ENCODE data around the gene EIF5AL1. TPM values are rescaled to one million over a fixed set of nuclear protein-coding genes. Genes with fewer than 3 reads are reported as not detected.
"Not testable (repeated sequence)": the region's sequence is repeated elsewhere in the genome, so short reads cannot be mapped to it uniquely, and the experiment has no call there.

Gene EIF5AL1
- total RNA-seq, 1 donor from 2014 or later, result 0.59 TPM

DNA sequence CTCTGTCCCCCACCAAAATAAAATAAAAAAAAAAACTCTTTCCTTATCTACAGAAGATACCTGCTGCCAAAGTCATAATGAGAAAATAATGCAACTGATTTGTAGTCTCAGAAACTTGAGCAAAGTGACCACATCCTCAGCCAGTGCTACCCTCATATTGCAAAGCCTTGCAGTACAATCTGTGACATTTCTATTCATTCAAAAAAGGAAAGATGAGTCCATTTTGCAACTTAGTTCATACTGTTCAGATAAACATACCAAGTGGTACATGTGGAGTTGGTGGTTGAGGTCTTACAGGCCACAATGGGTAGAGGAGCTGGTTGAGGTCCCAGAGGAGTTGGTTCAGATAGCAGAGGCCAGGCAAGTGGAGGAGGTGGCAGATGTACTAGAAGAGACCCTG lies 6.5 kb upstream of the EIF5AL1 start:
- TF ChIP-seq, protein P1, sequence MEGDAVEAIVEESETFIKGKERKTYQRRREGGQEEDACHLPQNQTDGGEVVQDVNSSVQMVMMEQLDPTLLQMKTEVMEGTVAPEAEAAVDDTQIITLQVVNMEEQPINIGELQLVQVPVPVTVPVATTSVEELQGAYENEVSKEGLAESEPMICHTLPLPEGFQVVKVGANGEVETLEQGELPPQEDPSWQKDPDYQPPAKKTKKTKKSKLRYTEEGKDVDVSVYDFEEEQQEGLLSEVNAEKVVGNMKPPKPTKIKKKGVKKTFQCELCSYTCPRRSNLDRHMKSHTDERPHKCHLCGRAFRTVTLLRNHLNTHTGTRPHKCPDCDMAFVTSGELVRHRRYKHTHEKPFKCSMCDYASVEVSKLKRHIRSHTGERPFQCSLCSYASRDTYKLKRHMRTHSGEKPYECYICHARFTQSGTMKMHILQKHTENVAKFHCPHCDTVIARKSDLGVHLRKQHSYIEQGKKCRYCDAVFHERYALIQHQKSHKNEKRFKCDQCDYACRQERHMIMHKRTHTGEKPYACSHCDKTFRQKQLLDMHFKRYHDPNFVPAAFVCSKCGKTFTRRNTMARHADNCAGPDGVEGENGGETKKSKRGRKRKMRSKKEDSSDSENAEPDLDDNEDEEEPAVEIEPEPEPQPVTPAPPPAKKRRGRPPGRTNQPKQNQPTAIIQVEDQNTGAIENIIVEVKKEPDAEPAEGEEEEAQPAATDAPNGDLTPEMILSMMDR (IDR thresholded peaks at IDR 0.05; ENCODE audit: unreplicated experiment), result no peak
- H3K27me3 Mint-ChIP-seq (ENCODE audit: unreplicated experiment), result peaks cover 9% of the 10 kb centered on the region
- peaks cover 9% of the 10 kb centered on the region for H3K36me3 Mint-ChIP-seq (ENCODE audit: low read depth, unreplicated experiment)
- H3K27ac Mint-ChIP-seq (ENCODE audit: unreplicated experiment), result no peak overlapping the region
- no peak for DNase-seq (ENCODE audit: low spot score)
- H3K4me3 Mint-ChIP-seq (ENCODE audit: unreplicated experiment), result no peak overlapping the region
- H3K9me3 Mint-ChIP-seq (ENCODE audit: unreplicated experiment), result no peaks in the 10 kb centered on the region
- no peaks in the 10 kb centered on the region for H3K4me1 Mint-ChIP-seq (ENCODE audit: unreplicated experiment)

DNA sequence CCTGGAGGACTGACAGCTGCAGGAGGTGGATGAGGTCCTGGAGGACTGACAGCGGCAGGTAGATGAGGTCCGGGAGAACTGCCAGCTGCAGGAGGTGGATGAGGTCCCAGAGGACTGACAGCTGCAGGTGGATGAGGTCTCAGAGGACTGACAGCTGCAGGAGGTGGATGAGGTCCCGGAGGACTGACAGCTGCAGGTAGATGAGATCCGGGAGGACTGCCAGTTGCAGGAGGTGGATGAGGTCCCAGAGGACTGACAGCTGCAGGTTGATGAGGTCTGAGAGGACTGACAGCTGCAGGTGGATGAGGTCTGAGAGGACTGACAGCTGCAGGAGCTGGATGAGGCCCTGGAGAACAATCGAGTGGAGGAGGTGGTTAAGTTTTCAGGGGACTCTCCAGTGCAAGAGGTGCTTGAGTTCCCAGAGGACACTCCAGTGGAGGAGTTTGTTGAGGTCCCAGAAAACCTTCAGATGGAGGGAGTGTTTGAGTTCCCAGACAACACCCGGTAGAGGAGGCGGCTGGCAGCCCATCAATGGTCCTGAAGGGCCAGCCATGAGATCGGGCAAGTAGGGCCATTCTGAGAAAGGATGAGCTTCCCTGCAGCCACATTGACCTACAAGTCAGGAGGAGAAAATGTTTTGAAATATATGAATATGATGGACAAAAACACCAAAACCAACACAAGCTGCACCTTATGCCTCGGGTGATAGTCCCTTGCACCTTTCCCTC lies 4.7 kb upstream of the EIF5AL1 start:
- TF ChIP-seq, protein P1 (IDR thresholded peaks at IDR 0.05; ENCODE audit: unreplicated experiment), result no peak
- peaks cover 9% of the 10 kb centered on the region for H3K36me3 Mint-ChIP-seq (ENCODE audit: low read depth, unreplicated experiment)
- no peak overlapping the region for H3K4me3 Mint-ChIP-seq (ENCODE audit: unreplicated experiment)
- no peaks in the 10 kb centered on the region for H3K4me1 Mint-ChIP-seq (ENCODE audit: unreplicated experiment)
- H3K9me3 Mint-ChIP-seq (ENCODE audit: unreplicated experiment), result no peaks in the 10 kb centered on the region
- H3K27ac Mint-ChIP-seq (ENCODE audit: unreplicated experiment), result no peak overlapping the region
- peaks cover 7% of the 10 kb centered on the region for H3K27me3 Mint-ChIP-seq (ENCODE audit: unreplicated experiment)
- DNase-seq (ENCODE audit: low spot score), result no peak

DNA sequence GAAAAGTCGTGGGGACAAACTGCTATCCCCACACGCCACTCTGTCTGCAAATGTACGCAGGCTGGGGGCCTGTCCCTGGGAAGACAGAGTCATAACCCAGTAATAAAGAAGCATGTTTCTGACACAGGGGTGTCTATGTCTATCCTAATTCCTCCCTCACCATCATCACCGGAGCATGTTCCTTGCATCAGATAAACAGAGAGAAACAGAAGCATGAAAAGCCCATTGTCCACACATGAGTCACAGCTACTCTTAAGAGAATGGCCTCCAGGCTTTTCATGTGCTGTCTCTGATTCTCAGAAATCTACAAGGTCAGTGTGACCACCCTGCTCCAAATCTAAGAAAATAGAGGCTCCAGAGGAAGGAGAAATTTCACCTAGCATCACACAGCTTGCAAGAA lies 4.1 kb upstream of the EIF5AL1 start:
- H3K36me3 Mint-ChIP-seq (ENCODE audit: low read depth, unreplicated experiment); H3K4me1 Mint-ChIP-seq (ENCODE audit: unreplicated experiment); H3K9me3 Mint-ChIP-seq (ENCODE audit: unreplicated experiment); DNase-seq (ENCODE audit: low spot score); H3K27ac Mint-ChIP-seq (ENCODE audit: unreplicated experiment); H3K27me3 Mint-ChIP-seq (ENCODE audit: unreplicated experiment); H3K4me3 Mint-ChIP-seq (ENCODE audit: unreplicated experiment): not testable (repeated sequence)

DNA sequence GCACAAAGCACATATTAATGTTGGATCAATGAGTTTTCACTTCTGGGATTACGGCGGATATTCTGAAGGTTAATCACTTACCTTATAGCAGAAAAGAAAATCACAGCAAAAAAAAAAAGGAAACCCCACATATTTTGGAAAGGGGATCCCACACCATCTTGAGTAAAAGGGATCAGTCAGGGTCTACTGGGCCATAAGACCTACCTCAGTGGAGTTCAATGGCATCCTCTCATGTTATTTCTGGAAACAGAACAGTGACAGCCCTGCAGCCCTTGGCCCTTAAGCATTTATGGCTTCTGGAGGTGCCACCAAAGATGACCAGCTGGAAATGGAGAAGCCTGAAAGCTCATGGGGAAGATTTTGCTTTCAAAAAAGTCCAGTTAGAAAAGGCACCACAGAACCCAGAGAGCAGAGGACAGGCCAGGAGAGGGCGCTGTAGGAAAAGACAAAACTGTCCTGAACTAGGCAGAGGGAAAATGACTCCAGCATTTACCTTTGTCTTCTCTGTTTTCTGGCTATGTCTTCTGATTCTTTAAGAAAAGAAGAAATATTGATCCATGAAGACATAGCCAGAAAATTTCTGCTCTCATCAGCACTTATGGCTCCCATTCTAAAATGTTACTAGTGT lies 2.9 kb upstream of the EIF5AL1 start:
- H3K36me3 Mint-ChIP-seq (ENCODE audit: low read depth, unreplicated experiment); H3K4me1 Mint-ChIP-seq (ENCODE audit: unreplicated experiment); H3K27me3 Mint-ChIP-seq (ENCODE audit: unreplicated experiment); H3K4me3 Mint-ChIP-seq (ENCODE audit: unreplicated experiment); DNase-seq (ENCODE audit: low spot score); H3K9me3 Mint-ChIP-seq (ENCODE audit: unreplicated experiment); H3K27ac Mint-ChIP-seq (ENCODE audit: unreplicated experiment): not testable (repeated sequence)

DNA sequence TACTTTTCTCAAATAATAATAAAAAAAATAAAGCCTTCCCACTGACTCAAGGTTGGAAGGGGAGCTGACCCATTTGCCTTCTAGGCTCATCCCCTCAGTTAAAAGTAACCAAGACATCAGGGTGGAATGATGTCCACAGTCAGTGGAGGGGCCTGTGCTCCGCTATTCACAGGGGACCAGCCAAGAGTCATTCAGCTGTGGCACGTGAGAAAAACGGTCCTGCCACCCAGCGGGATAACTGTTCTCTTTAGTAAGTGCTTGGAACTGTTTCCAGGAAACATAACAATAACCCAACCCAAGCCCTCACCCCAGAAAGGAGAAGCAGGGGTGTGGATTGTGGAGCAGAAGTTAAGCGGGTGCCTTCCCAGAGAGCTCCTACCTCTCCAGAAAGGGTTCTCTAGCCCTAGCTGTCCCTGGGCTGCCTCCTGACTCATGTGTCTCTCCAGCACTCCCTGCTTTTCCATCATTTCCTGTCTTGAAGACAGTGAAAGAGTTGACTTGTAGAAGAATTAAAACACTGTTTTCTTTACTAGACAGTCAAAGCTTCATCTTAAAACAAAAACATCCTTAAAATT lies 2.3 kb upstream of the EIF5AL1 start:
- H3K36me3 Mint-ChIP-seq (ENCODE audit: low read depth, unreplicated experiment); H3K27ac Mint-ChIP-seq (ENCODE audit: unreplicated experiment); H3K4me3 Mint-ChIP-seq (ENCODE audit: unreplicated experiment); H3K27me3 Mint-ChIP-seq (ENCODE audit: unreplicated experiment); H3K4me1 Mint-ChIP-seq (ENCODE audit: unreplicated experiment); DNase-seq (ENCODE audit: low spot score); H3K9me3 Mint-ChIP-seq (ENCODE audit: unreplicated experiment): not testable (repeated sequence)

DNA sequence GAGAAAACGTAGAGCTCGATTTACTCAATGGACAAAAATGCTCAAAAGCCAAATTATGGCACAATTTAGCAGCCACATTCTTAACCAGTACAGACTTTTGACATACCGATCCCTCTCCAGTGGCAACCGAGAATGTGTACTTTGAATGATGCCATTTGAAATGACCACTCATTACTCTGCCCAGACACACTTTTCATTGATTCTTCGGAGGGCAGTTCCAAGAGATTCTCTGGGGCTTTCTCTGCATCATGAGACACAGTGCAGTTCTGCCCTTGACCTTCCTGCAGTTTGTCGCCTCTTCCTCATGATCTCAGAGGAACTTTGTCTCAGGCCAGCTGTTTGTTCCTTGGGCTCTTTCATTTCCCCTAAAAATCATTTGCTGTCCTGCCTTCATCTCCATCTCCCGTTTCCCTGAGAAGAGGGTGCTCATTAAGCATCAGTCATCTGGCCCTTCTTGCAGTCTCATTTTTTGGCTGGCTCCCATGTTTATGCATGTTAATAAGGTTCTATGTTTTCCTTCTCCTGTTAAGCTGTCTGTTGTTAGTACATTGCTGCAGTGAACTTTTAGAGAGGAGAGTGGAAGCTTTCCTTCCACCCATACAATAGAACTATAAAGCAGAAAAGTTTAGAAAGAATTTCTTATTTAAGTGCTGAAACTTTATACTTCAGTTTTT lies 4.3 kb downstream of the EIF5AL1 start:
- not testable (repeated sequence) for H3K27me3 Mint-ChIP-seq (ENCODE audit: unreplicated experiment); H3K27ac Mint-ChIP-seq (ENCODE audit: unreplicated experiment); DNase-seq (ENCODE audit: low spot score); H3K4me3 Mint-ChIP-seq (ENCODE audit: unreplicated experiment); H3K4me1 Mint-ChIP-seq (ENCODE audit: unreplicated experiment); H3K9me3 Mint-ChIP-seq (ENCODE audit: unreplicated experiment); H3K36me3 Mint-ChIP-seq (ENCODE audit: low read depth, unreplicated experiment)

DNA sequence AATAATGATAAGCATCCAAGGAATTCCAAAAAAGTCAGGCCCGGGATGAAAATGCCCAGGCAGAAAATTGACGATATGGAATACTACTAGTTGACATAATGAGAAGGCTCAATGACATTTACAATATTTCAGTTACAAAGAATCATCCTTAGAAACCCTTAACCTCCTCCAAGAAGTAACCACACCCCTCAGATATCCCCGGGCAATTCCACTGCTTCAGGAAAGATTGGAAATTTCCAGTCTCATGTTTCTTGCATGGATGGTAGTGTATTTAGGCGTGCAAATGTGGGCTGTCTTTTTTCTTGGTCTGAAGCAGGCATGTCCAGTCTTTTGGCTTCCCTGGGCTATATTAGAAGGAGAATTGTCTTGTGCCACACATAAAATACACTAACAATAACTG lies 5.2 kb downstream of the EIF5AL1 start:
- H3K4me1 Mint-ChIP-seq (ENCODE audit: unreplicated experiment); DNase-seq (ENCODE audit: low spot score); H3K36me3 Mint-ChIP-seq (ENCODE audit: low read depth, unreplicated experiment); H3K9me3 Mint-ChIP-seq (ENCODE audit: unreplicated experiment); H3K4me3 Mint-ChIP-seq (ENCODE audit: unreplicated experiment); H3K27me3 Mint-ChIP-seq (ENCODE audit: unreplicated experiment); H3K27ac Mint-ChIP-seq (ENCODE audit: unreplicated experiment): not testable (repeated sequence)

DNA sequence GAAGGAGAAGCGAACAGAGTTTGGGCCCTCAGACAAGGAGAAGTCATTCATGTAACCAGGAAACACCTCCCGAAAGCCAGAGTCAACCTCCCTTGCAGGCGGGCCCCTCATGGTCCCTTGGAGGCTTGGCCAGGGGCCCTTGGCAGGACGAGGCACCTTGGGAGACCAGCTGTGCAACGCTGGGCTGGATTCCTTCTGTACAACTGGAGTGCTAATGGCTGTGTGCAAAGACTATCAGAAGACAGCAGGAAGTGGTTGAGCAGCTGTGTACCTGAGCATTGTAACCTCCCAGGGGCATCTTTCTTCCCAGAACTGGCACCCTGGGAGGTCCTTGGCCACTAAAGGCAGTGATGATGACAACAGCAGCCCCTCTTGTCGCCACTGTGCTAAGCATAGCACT lies 9.4 kb downstream of the EIF5AL1 start:
- not testable (repeated sequence) for H3K27me3 Mint-ChIP-seq (ENCODE audit: unreplicated experiment); H3K9me3 Mint-ChIP-seq (ENCODE audit: unreplicated experiment); H3K27ac Mint-ChIP-seq (ENCODE audit: unreplicated experiment); H3K4me1 Mint-ChIP-seq (ENCODE audit: unreplicated experiment); DNase-seq (ENCODE audit: low spot score); H3K4me3 Mint-ChIP-seq (ENCODE audit: unreplicated experiment); H3K36me3 Mint-ChIP-seq (ENCODE audit: low read depth, unreplicated experiment)

DNA sequence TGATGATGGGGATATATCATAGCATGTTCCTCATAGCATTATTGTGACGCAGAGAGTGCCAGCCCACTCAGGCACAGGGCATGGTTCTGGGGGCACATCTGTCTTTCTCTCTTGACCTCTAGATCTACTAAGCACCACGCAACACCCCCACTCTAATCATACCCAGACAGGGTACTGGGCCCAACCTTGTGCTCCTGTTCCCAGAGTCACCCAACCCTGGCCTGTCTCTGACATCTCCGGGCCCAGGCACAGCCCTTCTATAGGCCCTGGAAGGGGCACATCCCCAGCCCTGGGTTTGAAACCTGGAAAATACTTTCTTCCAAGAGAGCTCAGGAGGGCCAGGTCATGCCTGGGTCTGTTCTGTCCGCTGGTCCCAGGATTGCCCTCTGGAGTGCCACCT lies 10.1 kb downstream of the EIF5AL1 start:
- H3K27ac Mint-ChIP-seq (ENCODE audit: unreplicated experiment); H3K4me3 Mint-ChIP-seq (ENCODE audit: unreplicated experiment); H3K36me3 Mint-ChIP-seq (ENCODE audit: low read depth, unreplicated experiment); H3K4me1 Mint-ChIP-seq (ENCODE audit: unreplicated experiment); H3K9me3 Mint-ChIP-seq (ENCODE audit: unreplicated experiment); H3K27me3 Mint-ChIP-seq (ENCODE audit: unreplicated experiment); DNase-seq (ENCODE audit: low spot score): not testable (repeated sequence)
